Measurements from ENCODE around the gene CASR.
"Not testable (repeated sequence)": the region's sequence is repeated elsewhere in the genome, so short reads cannot be mapped to it uniquely, and the experiment has no call there.

Gene CASR

GRCh38 chr3:122169911-122170310, 13.6 kb upstream of the CASR start:
- Histone ChIP-seq H3K27ac (ENCODE audit: low read depth, low read length, poor library complexity, severe bottlenecking) (no peak overlapping the region), H3K9ac (ENCODE audit: low read length) (no peak overlapping the region), H3K4me3 (ENCODE audit: low read depth, low read length, poor library complexity, severe bottlenecking) (no peak overlapping the region), H3K9me2 (ENCODE audit: low read depth, low read length) (no peaks in the 10 kb centered on the region), H3F3A (ENCODE audit: insufficient read depth, low read length) (no peaks in the 10 kb centered on the region), H3K36me3 (ENCODE audit: insufficient read depth, low read length) (no peaks in the 10 kb centered on the region), H3K4me1 (ENCODE audit: insufficient read depth, low read length, severe bottlenecking) (no peaks in the 10 kb centered on the region), H3K79me2 (ENCODE audit: insufficient read depth, low read length) (no peaks in the 10 kb centered on the region), H3K27me3 (ENCODE audit: insufficient read depth, low read length) (no peaks in the 10 kb centered on the region), H3K4me2 (ENCODE audit: low read length) (no peak overlapping the region), H3K9me3 (ENCODE audit: low read length) (no peaks in the 10 kb centered on the region), H2AFZ (ENCODE audit: low read length) (no peak overlapping the region), H4K20me1 (ENCODE audit: insufficient read depth, low read length) (no peaks in the 10 kb centered on the region)
- TF ChIP-seq EZH2 (IDR thresholded peaks at IDR 0.05; ENCODE audit: borderline replicate concordance, low read length) (no peak), CTCF (IDR thresholded peaks at IDR 0.05; ENCODE audit: low read length) (no peak)

GRCh38 chr3:122171361-122171760, 12.1 kb upstream of the CASR start:
- not testable (repeated sequence) for H3K27me3 ChIP-seq (ENCODE audit: insufficient read depth, low read length); H4K20me1 ChIP-seq (ENCODE audit: insufficient read depth, low read length); H3K4me1 ChIP-seq (ENCODE audit: insufficient read depth, low read length, severe bottlenecking); H3K4me2 ChIP-seq (ENCODE audit: low read length); H3F3A ChIP-seq (ENCODE audit: insufficient read depth, low read length); H2AFZ ChIP-seq (ENCODE audit: low read length); H3K27ac ChIP-seq (ENCODE audit: low read depth, low read length, poor library complexity, severe bottlenecking); H3K9me3 ChIP-seq (ENCODE audit: low read length); H3K36me3 ChIP-seq (ENCODE audit: insufficient read depth, low read length); H3K9me2 ChIP-seq (ENCODE audit: low read depth, low read length); H3K9ac ChIP-seq (ENCODE audit: low read length); H3K79me2 ChIP-seq (ENCODE audit: insufficient read depth, low read length); H3K4me3 ChIP-seq (ENCODE audit: low read depth, low read length, poor library complexity, severe bottlenecking)

- H3K27ac ChIP-seq (ENCODE audit: low read depth, low read length, poor library complexity, severe bottlenecking): no peak overlapping the region
- H3K4me1 ChIP-seq (ENCODE audit: insufficient read depth, low read length, severe bottlenecking): no peaks in the 10 kb centered on the region
- no peaks in the 10 kb centered on the region for H3K27me3 ChIP-seq (ENCODE audit: insufficient read depth, low read length)
- no peak overlapping the region for H3K9ac ChIP-seq (ENCODE audit: low read length)
- no peaks in the 10 kb centered on the region for H3K79me2 ChIP-seq (ENCODE audit: insufficient read depth, low read length)
- H4K20me1 ChIP-seq (ENCODE audit: insufficient read depth, low read length): no peaks in the 10 kb centered on the region
- H3K9me2 ChIP-seq (ENCODE audit: low read depth, low read length): no peaks in the 10 kb centered on the region
- H3K4me3 ChIP-seq (ENCODE audit: low read depth, low read length, poor library complexity, severe bottlenecking): no peak overlapping the region
- no peak overlapping the region for H2AFZ ChIP-seq (ENCODE audit: low read length)
- TF ChIP-seq EZH2 (IDR thresholded peaks at IDR 0.05; ENCODE audit: borderline replicate concordance, low read length): no peak
- TF ChIP-seq CTCF (IDR thresholded peaks at IDR 0.05; ENCODE audit: low read length): no peak
- H3K36me3 ChIP-seq (ENCODE audit: insufficient read depth, low read length): no peaks in the 10 kb centered on the region
- H3K4me2 ChIP-seq (ENCODE audit: low read length): no peak overlapping the region
- no peaks in the 10 kb centered on the region for H3K9me3 ChIP-seq (ENCODE audit: low read length)
- no peaks in the 10 kb centered on the region for H3F3A ChIP-seq (ENCODE audit: insufficient read depth, low read length)
Observed at GRCh38 chr3:122178711-122179110, 4.8 kb upstream of the CASR start.

- Histone ChIP-seq H4K20me1 (ENCODE audit: insufficient read depth, low read length) (no peaks in the 10 kb centered on the region), H3K4me3 (ENCODE audit: low read depth, low read length, poor library complexity, severe bottlenecking) (no peak overlapping the region), H2AFZ (ENCODE audit: low read length) (no peak overlapping the region), H3K27me3 (ENCODE audit: insufficient read depth, low read length) (no peaks in the 10 kb centered on the region), H3K4me2 (ENCODE audit: low read length) (no peak overlapping the region), H3F3A (ENCODE audit: insufficient read depth, low read length) (no peaks in the 10 kb centered on the region), H3K4me1 (ENCODE audit: insufficient read depth, low read length, severe bottlenecking) (no peaks in the 10 kb centered on the region), H3K9me3 (ENCODE audit: low read length) (no peaks in the 10 kb centered on the region), H3K36me3 (ENCODE audit: insufficient read depth, low read length) (no peaks in the 10 kb centered on the region), H3K79me2 (ENCODE audit: insufficient read depth, low read length) (no peaks in the 10 kb centered on the region), H3K9me2 (ENCODE audit: low read depth, low read length) (no peaks in the 10 kb centered on the region), H3K27ac (ENCODE audit: low read depth, low read length, poor library complexity, severe bottlenecking) (no peak overlapping the region), H3K9ac (ENCODE audit: low read length) (no peak overlapping the region)
- TF ChIP-seq EZH2 (IDR thresholded peaks at IDR 0.05; ENCODE audit: borderline replicate concordance, low read length) (no peak), CTCF (IDR thresholded peaks at IDR 0.05; ENCODE audit: low read length) (no peak)
Observed at GRCh38 chr3:122183893-122184590, 574 bp downstream of the CASR start.

Measured in OCI-LY1 (cell line).